Hepatic stellate cell (primary cell): ENCODE data around the gene MCM3.

Experiments used
- DNase-seq: peaks from one replicate; pipeline ENCODE4 v3.0.0; 2011; ENCODE audit warnings: low spot score

MCM3 gene

DNA sequence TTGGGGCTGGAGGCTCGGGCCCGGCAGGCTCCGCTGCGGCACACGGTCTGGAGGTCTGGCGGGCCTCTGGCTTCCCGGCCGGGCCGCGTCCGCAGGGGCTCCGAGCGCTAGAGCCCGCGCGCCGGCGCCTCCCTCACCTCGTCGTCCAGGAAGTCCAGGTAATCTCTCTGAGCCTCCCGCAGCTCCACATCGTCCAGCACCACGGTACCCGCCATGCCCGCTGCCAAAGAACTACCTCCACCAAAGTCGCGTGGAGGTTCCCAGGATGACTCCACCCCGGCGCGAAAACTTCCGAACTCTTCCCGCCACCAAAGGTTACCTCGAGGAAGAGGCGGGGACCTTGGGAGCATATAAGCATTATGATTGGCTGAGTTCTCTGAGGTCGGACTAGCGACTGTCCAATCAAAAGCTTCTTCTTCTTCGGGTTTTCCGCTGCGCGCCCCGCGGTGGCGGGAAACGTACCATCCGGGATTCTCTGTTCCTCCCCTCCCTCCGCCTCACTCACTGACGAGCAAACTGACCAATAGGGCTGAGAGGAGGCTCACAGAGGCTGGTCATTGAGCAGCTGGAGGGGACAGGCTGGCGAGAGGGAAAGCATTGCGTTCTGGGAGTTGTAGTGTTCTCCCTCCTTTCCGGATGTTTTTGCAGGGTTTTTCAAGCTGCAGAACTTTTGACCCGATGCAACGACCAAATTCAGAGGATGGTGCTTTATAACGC, at the start of gene MCM3:
MCM3 (minus strand) TSS at position 283 of the 717 bp plus-strand sequence; CDS start at position 215, 68 bp downstream.
- peak; percentile 96 for DNase-seq

DNA sequence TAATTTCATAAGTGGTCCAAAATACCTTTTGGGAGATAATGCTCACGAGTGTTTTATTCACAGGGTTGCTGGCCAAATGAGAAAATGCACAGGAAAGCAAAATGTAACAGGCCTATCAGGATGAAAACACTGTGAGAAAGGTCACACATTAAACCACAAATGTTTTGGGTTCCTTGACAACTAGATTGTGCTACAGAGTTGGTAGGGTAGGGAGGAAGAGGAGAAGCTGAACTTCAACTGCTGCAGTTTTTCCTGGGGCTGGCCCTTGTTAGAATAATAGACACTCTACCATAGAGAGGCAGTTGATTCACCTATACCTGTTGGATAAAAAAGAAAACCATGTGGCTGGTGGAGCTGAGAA, 49.3 kb upstream of the MCM3 start:
- DNase-seq: no peak

- no peak for DNase-seq
Measured at GRCh38 chr6:52331793-52332457, 47.4 kb upstream of the MCM3 start.

GRCh38 chr6:52330470-52330869, 45.9 kb upstream of the MCM3 start:
- DNase-seq: no peak

GRCh38 chr6:52328729-52329128, 44.2 kb upstream of the MCM3 start:
- no peak for DNase-seq

DNA sequence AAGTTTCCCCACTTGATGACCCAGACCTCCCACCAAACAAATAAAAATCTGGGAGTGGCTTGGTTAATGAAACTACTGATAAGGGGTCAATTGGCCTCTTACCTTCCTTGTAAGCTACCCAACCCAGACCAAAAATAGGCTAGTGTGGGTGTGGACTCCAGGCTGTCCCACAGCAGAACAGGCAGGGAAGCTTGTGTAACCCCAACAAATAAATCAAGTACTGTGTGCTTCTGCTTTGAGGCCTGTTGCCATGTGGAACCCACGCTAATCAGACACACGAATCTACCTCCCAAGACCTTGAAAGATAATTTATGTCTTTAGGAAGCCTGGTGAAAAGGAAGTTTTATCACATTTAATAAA, 43.7 kb upstream of the MCM3 start:
- DNase-seq: no peak

DNA sequence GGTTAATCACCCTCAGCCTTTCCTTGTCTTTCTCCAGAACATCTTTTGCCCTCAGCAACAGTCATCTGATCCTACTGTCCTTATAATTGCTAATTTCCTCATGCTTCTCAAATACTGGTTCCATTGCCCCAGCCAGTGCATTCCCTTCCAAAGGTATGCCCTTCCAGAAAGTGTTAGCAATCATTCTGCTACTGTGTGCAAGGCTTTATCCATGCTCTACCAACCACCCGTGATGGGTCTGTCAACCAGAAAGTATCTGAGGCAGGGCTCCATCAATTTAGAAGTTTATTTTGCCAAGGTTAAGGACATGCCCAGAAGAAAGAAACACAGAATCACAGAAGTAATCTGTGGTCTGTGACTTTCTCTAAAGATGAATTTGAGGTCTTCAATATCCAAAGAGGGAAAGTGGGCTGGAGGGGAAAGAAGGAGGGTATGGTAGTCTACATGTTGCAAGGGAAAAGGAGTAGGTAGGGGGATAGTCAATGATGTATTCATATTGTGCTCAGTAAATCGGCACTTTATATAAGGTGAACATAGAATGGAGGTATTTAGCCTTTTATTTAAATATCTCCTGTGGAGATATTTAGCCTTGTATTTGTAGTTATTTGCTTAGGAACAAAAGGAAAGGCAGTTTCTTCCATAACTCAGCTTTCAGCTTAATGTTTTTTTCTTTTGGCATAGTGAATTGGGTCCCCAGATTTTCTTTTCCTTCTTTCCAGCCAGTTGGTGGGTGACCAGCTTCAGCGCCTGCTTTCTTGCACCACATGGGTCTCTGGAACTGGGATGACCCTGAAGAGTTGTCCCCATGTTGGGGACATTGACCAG, 42.2 kb upstream of the MCM3 start:
- no peak for DNase-seq

- no peak for DNase-seq
Measured at GRCh38 chr6:52325695-52326471, 41.3 kb upstream of the MCM3 start.

DNA sequence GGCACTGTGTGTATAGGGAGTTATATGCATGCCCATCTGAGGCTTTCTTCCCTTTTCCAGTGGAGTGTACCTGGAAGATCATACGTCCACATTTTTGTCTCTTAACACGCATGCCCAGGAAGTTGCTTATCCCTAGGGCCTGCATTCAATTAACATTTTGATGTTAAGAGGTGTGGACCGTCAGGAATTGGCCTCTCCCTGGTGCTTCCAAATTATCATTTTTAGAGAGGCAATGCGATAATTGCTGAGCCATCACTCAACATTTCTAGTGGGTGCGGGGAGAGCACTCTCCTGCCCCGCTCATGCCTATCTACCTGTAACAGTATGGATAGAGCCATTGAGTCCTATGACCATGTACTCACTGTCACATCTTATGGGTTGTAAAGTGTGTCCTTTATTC, 39.6 kb upstream of the MCM3 start:
- DNase-seq: no peak

DNA sequence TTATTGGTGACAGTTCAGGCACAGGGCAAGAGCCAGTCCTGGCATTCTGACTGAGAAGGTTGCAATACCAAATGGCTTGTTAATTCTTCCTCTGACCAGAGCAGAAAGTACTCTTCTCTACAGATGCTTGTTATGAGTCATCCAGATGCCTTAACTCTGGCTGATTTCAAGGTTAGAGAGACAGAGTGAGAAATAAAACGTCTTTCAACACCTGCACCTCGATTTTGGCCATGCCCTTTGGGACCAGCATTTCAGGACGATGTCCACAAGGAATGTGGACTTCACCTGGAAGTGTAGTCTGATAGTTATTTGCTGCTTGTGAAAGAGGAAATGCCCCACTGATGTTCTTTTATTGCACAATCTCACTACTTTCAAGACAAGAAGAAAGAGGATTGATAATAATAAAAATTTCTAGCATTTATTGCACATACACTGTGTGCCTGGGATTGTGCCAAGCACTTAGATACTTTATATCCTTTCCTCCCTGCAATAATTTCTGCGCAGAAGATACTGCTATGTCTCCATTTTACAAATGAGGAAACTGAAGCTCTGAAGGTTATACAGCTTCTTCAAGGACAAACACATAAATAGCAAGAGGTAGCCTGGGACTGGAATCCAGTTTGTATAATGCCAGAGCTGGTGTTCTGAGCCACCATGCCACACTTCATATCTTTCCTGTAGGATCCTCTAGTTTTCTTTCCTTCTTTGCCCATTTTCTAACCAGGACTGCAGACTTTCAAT, 33.5 kb upstream of the MCM3 start:
- peak; percentile 34 for DNase-seq

- DNase-seq: no peak
Measured at GRCh38 chr6:52317211-52317610, 32.7 kb upstream of the MCM3 start.

GRCh38 chr6:52314752-52315151, 30.2 kb upstream of the MCM3 start:
- no peak for DNase-seq

GRCh38 chr6:52312461-52312860, 27.9 kb upstream of the MCM3 start:
- no peak for DNase-seq

GRCh38 chr6:52310932-52311331, 26.4 kb upstream of the MCM3 start:
- no peak for DNase-seq

- DNase-seq: no peak
Measured at GRCh38 chr6:52307900-52308372, 23.4 kb upstream of the MCM3 start.

DNA sequence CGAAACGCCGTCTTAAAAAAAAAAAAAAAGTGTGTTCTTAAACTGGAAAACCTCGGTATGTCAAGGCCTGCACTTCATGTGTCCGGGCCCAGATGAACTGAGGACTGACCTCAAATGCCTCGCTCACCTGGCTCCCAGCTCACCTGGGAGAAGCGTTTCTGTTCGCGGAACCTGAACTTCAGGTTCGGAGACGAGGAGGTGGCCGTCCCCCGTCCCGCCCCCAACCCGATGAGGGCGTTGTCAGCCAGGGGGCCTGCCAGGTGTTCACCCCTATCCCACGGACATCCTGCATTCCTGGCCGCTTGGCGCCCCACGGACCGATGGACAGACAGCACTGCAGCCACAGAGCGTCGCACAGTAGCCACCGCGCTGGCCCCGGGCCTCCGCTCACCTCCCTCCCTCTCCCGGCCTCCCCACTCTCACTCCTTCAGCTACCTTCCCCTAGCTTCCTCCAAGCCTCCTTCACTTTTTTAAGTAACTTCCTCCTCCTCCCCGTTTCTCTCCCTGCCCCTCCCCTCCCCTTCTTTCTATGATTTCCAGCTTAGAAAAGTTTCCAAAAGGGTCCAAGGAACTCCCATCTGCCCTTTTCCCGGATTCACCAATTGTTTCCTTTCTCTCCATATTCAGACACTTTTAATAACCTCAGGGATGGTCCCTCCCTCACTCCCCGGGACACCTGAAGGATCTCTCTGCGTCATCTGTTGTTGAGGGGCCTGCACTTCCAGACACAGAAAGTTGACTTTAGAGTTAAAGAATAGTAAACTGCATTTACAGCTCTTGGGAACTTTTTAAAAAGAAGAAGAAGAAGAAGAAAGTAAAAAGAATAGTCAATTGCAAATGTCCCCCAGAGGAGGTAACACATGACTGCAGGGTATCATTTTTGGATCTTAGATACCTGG, 22.7 kb upstream of the MCM3 start:
- DNase-seq: no peak

DNA sequence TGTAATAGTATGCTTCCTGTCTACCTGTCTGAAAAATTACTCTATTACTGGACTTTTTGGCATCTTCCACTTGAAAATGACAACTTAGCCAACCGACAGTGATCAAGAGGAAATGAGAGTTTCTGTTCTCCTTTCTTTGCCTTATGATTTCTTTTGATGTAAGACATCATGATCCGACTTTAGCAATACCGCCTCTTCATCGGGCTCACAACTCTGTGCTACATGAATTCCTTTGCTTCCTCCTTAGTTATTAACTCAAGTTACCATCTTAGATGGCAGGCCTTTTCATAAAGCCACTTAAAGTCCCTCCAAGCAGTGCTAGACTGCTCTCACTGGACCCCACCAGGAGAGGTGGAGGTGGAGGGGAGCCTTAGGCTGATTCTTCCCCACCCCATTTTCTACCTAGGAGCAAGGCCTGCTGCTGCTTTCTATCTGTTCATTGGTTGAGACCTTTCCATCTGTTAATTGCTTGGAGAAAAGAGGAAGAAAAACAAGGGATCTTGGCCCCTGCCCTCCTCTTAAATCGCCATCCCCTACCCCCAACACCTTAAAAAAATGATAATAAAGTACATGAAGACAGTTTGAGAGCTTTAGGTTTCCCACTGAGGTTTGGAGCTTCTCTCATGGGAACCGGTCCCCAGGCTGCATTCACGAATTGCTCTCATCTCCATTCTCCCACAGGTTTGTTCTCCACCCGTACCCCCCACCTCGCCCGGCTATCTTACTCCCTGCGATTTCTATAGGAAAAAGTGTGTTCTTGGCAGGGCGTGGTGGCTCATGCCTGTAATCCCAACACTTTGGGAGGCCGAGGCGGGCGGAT, 21.6 kb upstream of the MCM3 start:
- no peak for DNase-seq

DNA sequence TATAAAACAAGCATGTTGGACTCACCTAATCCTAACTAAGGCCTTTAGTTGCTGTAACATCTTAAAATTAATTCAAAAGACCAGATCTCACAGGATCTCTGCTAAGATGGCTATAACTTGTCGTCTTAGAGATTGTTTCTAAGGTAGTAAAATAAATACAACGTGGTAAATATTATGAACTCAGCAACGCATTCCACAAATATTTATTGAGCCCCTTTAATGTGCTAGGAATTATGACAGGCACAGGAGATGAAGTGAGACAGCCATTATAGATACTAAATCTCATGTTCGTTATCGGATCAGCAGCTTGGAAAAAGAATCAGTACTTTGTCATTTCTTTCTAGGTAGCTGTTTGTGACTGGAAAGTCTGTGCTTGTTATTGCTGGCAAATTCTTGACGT, 20.9 kb upstream of the MCM3 start:
- DNase-seq: no peak

DNA sequence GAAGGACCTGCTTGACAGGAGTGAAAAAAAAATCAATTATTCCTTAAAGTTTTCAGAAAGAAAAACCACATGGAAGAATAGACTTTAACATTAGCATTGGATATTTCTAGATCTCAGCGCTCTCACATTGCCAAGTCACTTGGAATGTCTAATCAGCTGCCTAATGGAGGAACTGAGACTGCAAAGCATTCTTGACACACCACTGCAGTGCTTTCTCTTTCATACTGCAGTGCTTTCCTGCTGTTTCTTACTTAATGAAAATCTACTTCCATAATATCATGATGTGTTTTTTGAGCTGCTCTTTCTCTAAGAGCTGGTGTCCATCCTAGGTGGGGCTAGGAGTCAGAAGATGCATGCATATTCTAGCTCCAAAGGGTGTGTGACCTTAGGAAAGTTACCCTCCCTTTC, 20.4 kb upstream of the MCM3 start:
- DNase-seq: peak; percentile 59

GRCh38 chr6:52303178-52303577, 18.6 kb upstream of the MCM3 start:
- DNase-seq: no peak
